HAP-1 (cell line): ENCODE data around the gene PAX5.
"Not testable (repeated sequence)": the region's sequence is repeated elsewhere in the genome, so short reads cannot be mapped to it uniquely, and the experiment has no call there.

Experiments used
- DNase-seq, 2 experiments: peaks; one replicate each; pipeline ENCODE4 v3.0.0-alpha.2; 2016 to 2020; ENCODE audit warnings: low spot score in 2 of 2
- H3K27me3 ChIP-seq: fragments of 250-450 bp; sonication (Bioruptor Pico); 2 replicates; pipeline ENCODE4 v1.5.1; 2020; ENCODE audit warnings: low read depth, mild to moderate bottlenecking, moderate library complexity
- H3K36me3 ChIP-seq: fragments of 250-450 bp; sonication (Bioruptor Pico); replicated peaks from 2 replicates; pipeline ENCODE4 v1.5.1; 2020; ENCODE audit warnings: mild to moderate bottlenecking
- H3K4me1 ChIP-seq: fragments of 250-450 bp; sonication (Bioruptor Pico); 2 replicates; pipeline ENCODE4 v1.5.1; 2020; ENCODE audit warnings: mild to moderate bottlenecking
- H3K4me3 ChIP-seq: fragments of 250-450 bp; sonication (Bioruptor Pico); 2 replicates; pipeline ENCODE4 v1.5.1; 2020; ENCODE audit warnings: mild to moderate bottlenecking, moderate library complexity
- H3K9me3 ChIP-seq: fragments of 250-450 bp; sonication (Bioruptor Pico); 2 replicates; pipeline ENCODE4 v1.5.1; 2020; ENCODE audit warnings: mild to moderate bottlenecking, moderate library complexity
- in situ Hi-C: fragments of 300-500 bp; cut with MboI; formaldehyde crosslinking; loops from 3 replicates; pipeline ENCODE4 v1.14.3; 2020; ENCODE audit warnings: low sequenced_read_pairs, inconsistent platforms, mixed read lengths

The PAX5 gene

GRCh38 chr9:37033682-37034304, at the start of gene PAX5:
TSS of gene PAX5 (minus strand) at chr9:37034268. CDS start at chr9:37034031, 237 bp downstream.
- peaks cover 30% of the 10 kb centered on the region for H3K27me3 ChIP-seq

DNA sequence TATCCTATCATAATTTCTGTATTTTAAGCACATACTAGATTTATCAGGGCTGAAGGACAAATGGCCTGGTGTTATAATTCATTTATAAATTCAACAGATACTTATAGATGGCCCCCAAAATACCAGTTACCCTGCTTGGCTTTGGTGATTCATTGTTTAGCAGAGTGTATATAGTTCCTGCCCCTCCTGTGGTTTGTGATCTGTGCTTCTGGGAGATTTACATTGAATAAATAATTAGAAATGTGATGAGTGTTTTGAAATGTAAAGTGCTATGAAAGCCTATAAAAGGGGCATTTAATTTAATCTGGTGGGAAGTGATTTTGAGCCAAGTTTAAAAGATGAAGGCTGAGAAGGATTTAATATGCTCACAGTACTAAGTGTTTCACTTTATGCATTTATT, 49.6 kb upstream of the PAX5 start:
- H3K4me1 ChIP-seq = peaks cover 24% of the 10 kb centered on the region
- no peak overlapping the region for H3K4me3 ChIP-seq
- in situ Hi-C loops = loop anchor here (10.0 kb wide), 1 partner anchor 59 kb away; no protein-coding TSS in a partner anchor

More at GRCh38 chr9:37033682-37034304, at the start of gene PAX5:
- H3K4me1 ChIP-seq = peaks cover 9% of the 10 kb centered on the region; the same call in 1 of the 2 replicates
- no peak within 1 kb of the TSS for H3K4me3 ChIP-seq
- no peaks in the 10 kb centered on the region for H3K9me3 ChIP-seq
- H3K36me3 ChIP-seq = no peaks in the 10 kb centered on the region
- DNase-seq = no peak
- in situ Hi-C loops = no loop called here

DNA sequence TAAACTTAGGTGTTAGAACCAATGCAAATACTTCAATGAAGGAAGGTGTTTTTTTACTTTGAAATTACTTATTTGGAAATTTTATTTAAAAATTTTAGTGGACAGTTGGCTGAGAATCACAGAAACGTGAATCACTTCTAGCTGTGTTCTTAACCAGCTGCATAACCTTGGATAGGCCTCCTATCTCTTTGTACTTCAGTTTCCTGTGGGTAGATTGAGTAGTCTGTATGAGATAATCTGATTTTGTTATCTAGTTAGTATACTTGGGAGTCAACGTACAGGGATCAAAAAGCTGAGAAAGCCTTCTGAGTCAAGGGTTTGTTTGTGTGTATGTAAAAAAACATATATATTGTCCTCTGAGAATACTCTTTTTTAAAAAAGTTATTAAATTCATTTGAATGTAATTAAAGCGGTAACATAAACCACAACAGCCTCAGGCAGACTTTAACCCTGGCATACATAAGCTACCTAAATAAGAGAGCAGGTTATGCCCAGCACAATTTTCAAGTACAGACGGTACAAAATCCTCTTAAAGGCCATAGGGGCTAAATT, 48.2 kb upstream of the PAX5 start:
- Histone ChIP-seq H3K27me3 (0 out of 2 replicates have a peak, but pooled peaks cover 3% of the 10 kb centered on the region), H3K4me3 (no peak overlapping the region), H3K36me3 (peaks cover 3% of the 10 kb centered on the region), H3K4me1 (peaks cover 24% of the 10 kb centered on the region), H3K9me3 (peaks cover 8% of the 10 kb centered on the region)
- in situ Hi-C loops = loop anchor here (10.0 kb wide), 1 partner anchor 57 kb away; no protein-coding TSS in a partner anchor
- no peak for DNase-seq

More for the DNA sequence above, 49.6 kb upstream of the PAX5 start:
- Histone ChIP-seq H3K27me3 (no peaks in the 10 kb centered on the region), H3K9me3 (peaks cover 5% of the 10 kb centered on the region; the same call in 1 of the 2 replicates), H3K36me3 (peaks cover 5% of the 10 kb centered on the region)
- DNase-seq = peak in 1 of 2 experiments; percentile 43

DNA sequence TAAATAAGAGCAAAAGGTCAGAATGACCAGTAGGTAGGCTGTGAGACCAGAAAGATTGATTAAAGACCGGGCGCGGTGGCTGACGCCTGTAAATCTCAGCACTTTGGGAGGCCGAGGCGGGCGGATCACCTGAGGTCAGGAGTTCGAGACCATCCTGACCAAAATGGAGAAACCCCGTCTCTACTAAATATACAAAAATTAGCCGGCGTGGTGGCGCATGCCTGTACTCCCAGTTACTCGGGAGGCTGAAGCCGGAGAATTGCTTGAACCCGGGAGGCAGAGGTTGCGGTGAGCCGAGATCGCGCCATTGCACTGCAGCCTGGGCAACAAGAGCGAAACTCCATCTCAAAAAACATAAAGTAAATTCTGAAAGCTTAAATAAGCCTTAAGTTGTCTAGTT, 47.4 kb upstream of the PAX5 start:
- H3K9me3 ChIP-seq, H3K4me3 ChIP-seq, H3K36me3 ChIP-seq, DNase-seq, H3K27me3 ChIP-seq: not testable (repeated sequence)
- H3K4me1 ChIP-seq = peaks cover 24% of the 10 kb centered on the region
- in situ Hi-C loops = loop anchor here (10.0 kb wide), 1 partner anchor 57 kb away; no protein-coding TSS in a partner anchor

- Histone ChIP-seq H3K4me1 (peaks cover 24% of the 10 kb centered on the region), H3K4me3 (peak overlapping the region; percentile 84)
- peak in 1 of 2 experiments; percentile 41 for DNase-seq
- in situ Hi-C loops = loop anchor here (10.0 kb wide), 1 partner anchor 55 kb away; no protein-coding TSS in a partner anchor
- H3K27me3 ChIP-seq, H3K36me3 ChIP-seq, H3K9me3 ChIP-seq: not testable (repeated sequence)
These were observed 46.1 kb upstream of the PAX5 start for GRCh38 chr9:37080165-37080628.

GRCh38 chr9:37079370-37080164, 45.5 kb upstream of the PAX5 start:
- peak; percentile 92 to 95 for DNase-seq
- H3K4me3 ChIP-seq = peak overlapping the region; percentile 84
- H3K36me3 ChIP-seq = no peaks in the 10 kb centered on the region; the same call in 1 of the 2 replicates
- peaks cover 24% of the 10 kb centered on the region for H3K4me1 ChIP-seq
- in situ Hi-C loops = loop anchor here (10.0 kb wide), 1 partner anchor 55 kb away; no protein-coding TSS in a partner anchor
- 0 out of 2 replicates have a peak, but pooled peaks cover 3% of the 10 kb centered on the region for H3K27me3 ChIP-seq
- H3K9me3 ChIP-seq = peaks cover 8% of the 10 kb centered on the region

- H3K4me3 ChIP-seq, H3K27me3 ChIP-seq, H3K4me1 ChIP-seq, H3K9me3 ChIP-seq, in situ Hi-C loops, H3K36me3 ChIP-seq, DNase-seq: not testable (repeated sequence)
These were observed 40.7 kb upstream of the PAX5 start for GRCh38 chr9:37074790-37075189.

GRCh38 chr9:37066139-37066725, 32.2 kb upstream of the PAX5 start:
- Histone ChIP-seq H3K4me1 (no peaks in the 10 kb centered on the region), H3K4me3 (no peak overlapping the region), H3K9me3 (no peaks in the 10 kb centered on the region), H3K36me3 (no peaks in the 10 kb centered on the region), H3K27me3 (peaks cover 13% of the 10 kb centered on the region)
- no peak for DNase-seq
- in situ Hi-C loops = no loop called here

DNA sequence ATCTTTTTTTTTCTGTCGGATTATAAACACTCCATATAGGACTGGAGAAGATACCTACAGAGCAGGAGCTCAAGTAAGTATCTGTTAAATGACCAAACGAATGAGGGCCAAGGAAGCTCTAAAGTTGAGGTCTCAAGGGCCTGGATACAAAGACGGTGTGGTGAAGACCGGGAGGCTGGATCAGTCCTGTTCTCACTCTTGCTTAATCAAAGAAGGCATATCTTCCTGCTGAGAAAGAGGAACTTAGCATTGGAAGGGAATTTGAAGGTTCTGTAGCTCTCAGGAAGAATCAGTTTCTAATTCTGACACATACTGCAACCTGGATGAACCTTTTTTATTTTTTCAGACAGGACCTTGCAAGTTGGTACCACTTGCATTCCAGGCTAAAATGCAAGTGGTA, 28.3 kb upstream of the PAX5 start:
- in situ Hi-C loops = no loop called here
- H3K4me1 ChIP-seq = no peaks in the 10 kb centered on the region

GRCh38 chr9:37061768-37062167, 27.7 kb upstream of the PAX5 start:
- Histone ChIP-seq H3K4me1 (no peaks in the 10 kb centered on the region), H3K9me3 (no peaks in the 10 kb centered on the region), H3K27me3 (peaks cover 29% of the 10 kb centered on the region), H3K36me3 (no peaks in the 10 kb centered on the region), H3K4me3 (no peak overlapping the region)
- in situ Hi-C loops = no loop called here
- DNase-seq = no peak

More for the DNA sequence above, 28.3 kb upstream of the PAX5 start:
- DNase-seq = no peak
- Histone ChIP-seq H3K4me3 (no peak overlapping the region), H3K9me3 (no peaks in the 10 kb centered on the region), H3K27me3 (peaks cover 24% of the 10 kb centered on the region), H3K36me3 (no peaks in the 10 kb centered on the region)

GRCh38 chr9:37060833-37061232, 26.8 kb upstream of the PAX5 start:
- Histone ChIP-seq H3K4me3 (no peak overlapping the region), H3K27me3 (peaks cover 28% of the 10 kb centered on the region), H3K36me3 (no peaks in the 10 kb centered on the region), H3K9me3 (no peaks in the 10 kb centered on the region), H3K4me1 (no peaks in the 10 kb centered on the region)
- in situ Hi-C loops = no loop called here
- no peak for DNase-seq

DNA sequence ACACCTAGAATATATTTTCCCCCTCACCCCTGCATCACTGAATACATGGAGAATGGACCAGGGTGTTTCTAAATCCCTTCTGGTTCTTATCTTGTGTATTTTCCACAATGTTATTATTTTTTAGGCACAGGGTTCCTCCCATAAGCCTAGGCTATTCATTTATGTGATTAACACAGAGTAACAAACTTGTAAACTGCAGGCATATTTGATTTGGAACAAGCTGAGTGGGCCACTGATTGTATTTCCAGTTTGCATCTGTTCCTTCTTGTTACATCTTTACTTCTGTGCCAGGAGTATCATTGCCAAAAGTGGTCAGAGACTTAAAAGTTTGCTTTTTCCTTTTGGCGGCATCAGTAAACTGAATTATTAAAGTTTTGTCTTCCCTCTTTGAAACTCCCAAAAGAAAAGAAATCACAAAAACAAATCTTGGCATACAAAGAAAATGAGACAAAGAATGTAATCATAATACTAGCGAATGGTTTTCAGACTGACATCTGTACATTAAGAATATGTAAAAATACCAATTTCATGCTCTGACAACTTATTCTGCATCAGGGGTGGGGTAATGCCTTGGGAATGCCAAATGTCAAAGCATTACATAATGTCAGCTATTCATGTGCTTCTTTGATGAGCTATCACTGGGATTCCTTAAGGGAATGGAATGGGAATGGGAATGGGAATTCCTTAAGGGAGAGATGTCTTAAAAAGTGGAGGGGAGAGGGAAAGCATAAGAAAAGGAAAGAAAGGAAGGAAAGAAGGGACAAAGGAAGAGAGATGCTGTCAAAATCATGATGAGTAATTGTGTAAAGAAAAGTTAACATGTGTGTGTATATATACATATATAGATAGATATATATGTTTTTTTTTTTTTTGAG, 22.2 kb upstream of the PAX5 start:
- in situ Hi-C loops = no loop called here
- peaks cover 23% of the 10 kb centered on the region for H3K27me3 ChIP-seq

GRCh38 chr9:37054363-37054720, 20.3 kb upstream of the PAX5 start:
- peak in 1 of 2 experiments; percentile 63 for DNase-seq
- H3K4me1 ChIP-seq = peaks cover 19% of the 10 kb centered on the region
- in situ Hi-C loops, H3K9me3 ChIP-seq, H3K36me3 ChIP-seq, H3K4me3 ChIP-seq: not testable (repeated sequence)
- H3K27me3 ChIP-seq = peaks cover 38% of the 10 kb centered on the region

More for the DNA sequence above, 22.2 kb upstream of the PAX5 start:
- DNase-seq = no peak
- Histone ChIP-seq H3K4me1 (peaks cover 19% of the 10 kb centered on the region), H3K36me3 (no peaks in the 10 kb centered on the region), H3K4me3 (no peak overlapping the region), H3K9me3 (no peaks in the 10 kb centered on the region)
